Vagina (tissue), 2 donors: Measurements from ENCODE around the gene ZWILCH.
"Not testable (repeated sequence)": the region's sequence is repeated elsewhere in the genome, so short reads cannot be mapped to it uniquely, and the experiment has no call there.

Experiments used
- CTCF ChIP-seq, 3 experiments: fragments of 450-650 bp in 2 of 3; fragments of 200-600 bp in 1 of 3; sonication (generic) in 1 of 3; IDR thresholded peaks; one replicate each; pipeline ENCODE4 v1.5.1; 2017 to 2019; ENCODE audit warnings: antibody characterized with exemption in 3 of 3, mild to moderate bottlenecking in 2 of 3, moderate library complexity in 2 of 3
- POLR2A ChIP-seq, 2 donors: fragments of 450-650 bp; IDR thresholded peaks; one replicate each; pipeline ENCODE4 v1.6.1; 2017; ENCODE audit warnings: antibody characterized with exemption in 2 of 2, mild to moderate bottlenecking in 2 of 2, moderate library complexity in 2 of 2

DNA sequence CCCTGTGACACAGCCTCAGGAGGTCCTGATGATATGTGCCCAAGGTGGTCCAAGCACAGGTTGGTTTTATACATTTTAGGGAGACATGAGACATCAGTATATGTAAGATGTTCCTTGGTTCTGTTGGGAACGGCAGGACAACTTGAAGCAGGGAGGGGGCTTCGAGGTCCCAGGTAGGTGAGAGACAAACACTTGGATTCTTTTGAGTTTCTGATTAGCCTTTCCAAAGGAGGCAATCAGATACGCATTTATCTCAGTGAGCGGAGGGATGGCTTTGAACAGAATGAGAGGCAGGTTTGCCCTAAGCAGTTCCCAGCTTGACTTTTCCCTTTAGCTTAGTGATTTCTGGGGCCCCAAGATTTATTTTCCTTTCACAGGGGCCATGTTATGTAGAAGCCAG, 34.3 kb upstream of the ZWILCH start:
- TF ChIP-seq CTCF, POLR2A (IDR thresholded peaks at IDR 0.05): not testable (repeated sequence)
